Progenitor cell of endocrine pancreas (in vitro differentiated cells): ENCODE measurements around the gene NEDD8. TPM values are rescaled to one million over a fixed set of nuclear protein-coding genes. Genes with fewer than 3 reads are reported as not detected.

ENCODE experiments used
- DNase-seq: peaks from one replicate; pipeline ENCODE4 v3.0.0; 2021; ENCODE audit warnings: low spot score; ENCODE audit not compliant: unreplicated experiment
- H3K27ac Mint-ChIP-seq: 2 replicates; pipeline ENCODE4 v1.8.0; 2021; ENCODE audit warnings: mild to moderate bottlenecking, moderate library complexity, mixed read lengths
- H3K27me3 Mint-ChIP-seq: 2 replicates; pipeline ENCODE4 v1.8.0; 2021; ENCODE audit warnings: mixed read lengths
- H3K36me3 Mint-ChIP-seq: 2 replicates; pipeline ENCODE4 v1.8.0; 2022; ENCODE audit warnings: mixed read lengths; ENCODE audit not compliant: insufficient read depth
- H3K4me1 Mint-ChIP-seq: 2 replicates; pipeline ENCODE4 v1.8.0; 2021; ENCODE audit warnings: low read depth, mixed read lengths
- H3K4me3 Mint-ChIP-seq: 2 replicates; pipeline ENCODE4 v1.8.0; 2021; ENCODE audit warnings: low read depth, mild to moderate bottlenecking, moderate library complexity, mixed read lengths
- H3K9me3 Mint-ChIP-seq: 2 replicates; pipeline ENCODE4 v1.8.0; 2021; ENCODE audit warnings: low read depth, mixed read lengths
- CTCF ChIP-seq: fragments of 200-600 bp; sonication (generic); IDR thresholded peaks from one replicate; pipeline ENCODE4 v1.5.0; 2021; ENCODE audit warnings: antibody characterized with exemption, mild to moderate bottlenecking; ENCODE audit not compliant: unreplicated experiment
- total RNA-seq: library from RNA; stranded (reverse); gene quantifications from 2 replicates; pipeline ENCODE4 v1.2.1, GENCODE V29; 2021

NEDD8 gene
- total RNA-seq, 1 donor from 2014 or later = 161 TPM

GRCh38 chr14:24268225-24268624, 36.1 kb upstream of the NEDD8 start:
- no peak for DNase-seq
- H3K4me3 Mint-ChIP-seq = no peak overlapping the region
- H3K27me3 Mint-ChIP-seq = no peaks in the 10 kb centered on the region
- no peak for TF ChIP-seq CTCF
- H3K27ac Mint-ChIP-seq = no peak overlapping the region
- H3K4me1 Mint-ChIP-seq = peaks cover 10% of the 10 kb centered on the region
- peaks cover 5% of the 10 kb centered on the region for H3K36me3 Mint-ChIP-seq
- H3K9me3 Mint-ChIP-seq = no peaks in the 10 kb centered on the region

GRCh38 chr14:24267516-24267915, 35.3 kb upstream of the NEDD8 start:
- no peak overlapping the region for H3K27ac Mint-ChIP-seq
- H3K9me3 Mint-ChIP-seq = no peaks in the 10 kb centered on the region
- H3K4me1 Mint-ChIP-seq = peaks cover 10% of the 10 kb centered on the region
- H3K4me3 Mint-ChIP-seq = no peak overlapping the region
- no peaks in the 10 kb centered on the region for H3K27me3 Mint-ChIP-seq
- TF ChIP-seq CTCF = no peak
- no peak for DNase-seq
- H3K36me3 Mint-ChIP-seq = peaks cover 5% of the 10 kb centered on the region

- Mint-ChIP-seq H3K9me3 (no peaks in the 10 kb centered on the region), H3K4me1 (peaks cover 3% of the 10 kb centered on the region), H3K27ac (no peak overlapping the region), H3K27me3 (no peaks in the 10 kb centered on the region), H3K36me3 (peaks cover 5% of the 10 kb centered on the region), H3K4me3 (no peak overlapping the region)
- DNase-seq = no peak
- no peak for TF ChIP-seq CTCF
Measured at GRCh38 chr14:24266344-24267244, 34.4 kb upstream of the NEDD8 start.

GRCh38 chr14:24264298-24264697, 32.1 kb upstream of the NEDD8 start:
- TF ChIP-seq CTCF = no peak
- Mint-ChIP-seq H3K4me1 (no peaks in the 10 kb centered on the region), H3K4me3 (no peak overlapping the region), H3K9me3 (no peaks in the 10 kb centered on the region), H3K27ac (no peak overlapping the region), H3K36me3 (peaks cover 5% of the 10 kb centered on the region), H3K27me3 (no peaks in the 10 kb centered on the region)
- DNase-seq = no peak

GRCh38 chr14:24263848-24264247, 31.7 kb upstream of the NEDD8 start:
- no peak for DNase-seq
- Mint-ChIP-seq H3K27ac (no peak overlapping the region), H3K4me1 (no peaks in the 10 kb centered on the region), H3K9me3 (no peaks in the 10 kb centered on the region), H3K4me3 (no peak overlapping the region), H3K36me3 (peaks cover 5% of the 10 kb centered on the region), H3K27me3 (no peaks in the 10 kb centered on the region)
- no peak for TF ChIP-seq CTCF
